ENCODE measurements around the gene ZFYVE28. TPM values are rescaled to one million over a fixed set of nuclear protein-coding genes. Genes with fewer than 3 reads are reported as not detected.

The ZFYVE28 gene
- total RNA-seq, 3 donors from 2014 or later (not counting 1 experiment from before 2014, with no cell fraction given), result 85.4 to 107 (median 104) TPM

- Histone ChIP-seq H3K4me3 (ENCODE audit: low read length) (no peak overlapping the region), H3K4me1 (ENCODE audit: control insufficient read depth, insufficient read depth, low read length) (peaks cover 15% of the 10 kb centered on the region), H3K9me3 (ENCODE audit: control insufficient read depth, insufficient read depth, low read length) (no peaks in the 10 kb centered on the region), H3K27me3 (ENCODE audit: control insufficient read depth, insufficient read depth, low read length) (no peaks in the 10 kb centered on the region), H3K36me3 (ENCODE audit: control insufficient read depth, insufficient read depth, low read length) (no peaks in the 10 kb centered on the region), H3K27ac (ENCODE audit: low read length) (no peak overlapping the region)
- no peak for TF ChIP-seq CTCF (IDR thresholded peaks at IDR 0.05)
- no peak overlapping the region for H3K4me3 Mint-ChIP-seq
- no peaks in the 10 kb centered on the region for H3K27me3 Mint-ChIP-seq (ENCODE audit: low read depth in 2 of 2)
- H3K36me3 Mint-ChIP-seq, result no peaks in the 10 kb centered on the region
- ATAC-seq (no peak), DNase-seq (no peak)
- no peak overlapping the region for H3K27ac Mint-ChIP-seq
- intact Hi-C loops (cut with micrococcal nuclease), result no loop called here
- no peaks in the 10 kb centered on the region for H3K9me3 Mint-ChIP-seq
- 91% methylated on average over 22 of the region's 22 CpGs for WGBS (ENCODE audit: insufficient coverage)
- peaks cover 4 to 14% of the 10 kb centered on the region in 2 donors for H3K4me1 Mint-ChIP-seq
Measured at GRCh38 chr4:2268357-2269205, 149.9 kb downstream of the ZFYVE28 start.

GRCh38 chr4:2267841-2268240, 150.6 kb downstream of the ZFYVE28 start:
- Histone ChIP-seq H3K27ac (ENCODE audit: low read length) (no peak overlapping the region), H3K4me1 (ENCODE audit: control insufficient read depth, insufficient read depth, low read length) (peaks cover 14% of the 10 kb centered on the region), H3K9me3 (ENCODE audit: control insufficient read depth, insufficient read depth, low read length) (no peaks in the 10 kb centered on the region), H3K27me3 (ENCODE audit: control insufficient read depth, insufficient read depth, low read length) (no peaks in the 10 kb centered on the region), H3K4me3 (ENCODE audit: low read length) (no peak overlapping the region), H3K36me3 (ENCODE audit: control insufficient read depth, insufficient read depth, low read length) (no peaks in the 10 kb centered on the region)
- intact Hi-C loops (cut with micrococcal nuclease), result no loop called here
- Mint-ChIP-seq H3K4me1 (peaks cover 0 to 9% of the 10 kb centered on the region in 2 donors), H3K9me3 (no peaks in the 10 kb centered on the region), H3K4me3 (no peak overlapping the region), H3K36me3 (no peaks in the 10 kb centered on the region), H3K27ac (no peak overlapping the region), H3K27me3 (ENCODE audit: low read depth in 2 of 2) (no peaks in the 10 kb centered on the region)
- 95% methylated on average over 12 of the region's 12 CpGs for WGBS (ENCODE audit: insufficient coverage)
- DNase-seq (no peak), ATAC-seq (no peak)
- TF ChIP-seq CTCF (IDR thresholded peaks at IDR 0.05), result no peak

GRCh38 chr4:2267320-2267811, 151.1 kb downstream of the ZFYVE28 start:
- no peak for TF ChIP-seq CTCF (IDR thresholded peaks at IDR 0.05)
- ATAC-seq (no peak), DNase-seq (no peak)
- H3K4me3 Mint-ChIP-seq, result no peak overlapping the region
- H3K27me3 ChIP-seq (ENCODE audit: control insufficient read depth, insufficient read depth, low read length), result no peaks in the 10 kb centered on the region
- WGBS (ENCODE audit: insufficient coverage), result 88% methylated on average over 18 of the region's 18 CpGs
- H3K4me3 ChIP-seq (ENCODE audit: low read length), result no peak overlapping the region
- peaks cover 0 to 5% of the 10 kb centered on the region in 2 donors for H3K4me1 Mint-ChIP-seq
- H3K27ac ChIP-seq (ENCODE audit: low read length), result no peak overlapping the region
- intact Hi-C loops (cut with micrococcal nuclease), result no loop called here
- no peaks in the 10 kb centered on the region for H3K9me3 ChIP-seq (ENCODE audit: control insufficient read depth, insufficient read depth, low read length)
- peaks cover 12% of the 10 kb centered on the region for H3K4me1 ChIP-seq (ENCODE audit: control insufficient read depth, insufficient read depth, low read length)
- H3K36me3 Mint-ChIP-seq, result no peaks in the 10 kb centered on the region
- no peaks in the 10 kb centered on the region for H3K9me3 Mint-ChIP-seq
- no peaks in the 10 kb centered on the region for H3K27me3 Mint-ChIP-seq (ENCODE audit: low read depth in 2 of 2)
- H3K36me3 ChIP-seq (ENCODE audit: control insufficient read depth, insufficient read depth, low read length), result no peaks in the 10 kb centered on the region
- no peak overlapping the region for H3K27ac Mint-ChIP-seq

Measured in natural killer cell (primary cell).